ENCODE measurements around the gene RBFOX2. TPM values are rescaled to one million over a fixed set of nuclear protein-coding genes. Genes with fewer than 3 reads are reported as not detected.
A peak's percentile ranks its signal among the peaks of the same experiment; 100 is the strongest.

The RBFOX2 gene
- total and polyA plus RNA-seq, 2 donors (not counting 1 experiment from before 2014, with no cell fraction given): 173 to 190 TPM

DNA sequence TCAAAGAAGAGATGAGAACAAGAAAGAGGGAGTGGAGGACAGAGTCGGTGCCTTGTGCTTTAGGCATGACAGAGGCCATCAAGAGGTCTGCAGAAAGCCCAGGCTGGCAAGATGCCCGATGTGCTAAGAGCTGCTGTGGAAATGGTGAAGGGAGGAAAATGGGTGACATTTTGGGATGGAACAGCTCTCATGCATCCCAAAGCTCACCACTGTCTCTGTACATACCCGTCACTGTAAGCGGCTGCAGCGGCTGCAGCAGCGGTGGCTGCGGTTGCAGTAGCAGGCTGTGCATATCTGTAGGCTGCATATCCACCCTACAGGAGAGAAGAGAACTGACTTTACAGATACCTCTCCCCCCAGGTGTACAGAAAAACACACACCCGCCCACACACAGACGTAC lies 282.4 kb downstream of the RBFOX2 start:
- Histone ChIP-seq H3K27me3 (ENCODE audit: control insufficient read depth, insufficient read depth, low read length) (no peaks in the 10 kb centered on the region), H3K27ac (ENCODE audit: insufficient read depth, low read length) (no peak overlapping the region), H3K9ac (ENCODE audit: insufficient read depth, low read length) (no peak overlapping the region), H3K4me1 (ENCODE audit: control insufficient read depth, extremely low read depth, insufficient read depth, low read length) (peaks cover 29% of the 10 kb centered on the region), H3K4me2 (ENCODE audit: extremely low read depth, insufficient read depth, low read length) (no peak overlapping the region), H2AFZ (ENCODE audit: low read length) (no peak overlapping the region), H3K9me3 (ENCODE audit: control insufficient read depth, insufficient read depth, low read depth, low read length) (no peaks in the 10 kb centered on the region), H3K79me2 (ENCODE audit: control insufficient read depth, insufficient read depth, low read length) (peaks cover 5% of the 10 kb centered on the region), H3K4me3 (replicated peaks in 1 of 4; ENCODE audit: control extremely low read depth in 1 of 4, insufficient read depth in 1 of 4, low read depth in 3 of 4, low read length in 4 of 4) (no peak overlapping the region), H4K20me1 (ENCODE audit: control insufficient read depth, extremely low read depth, insufficient read depth, low read length) (no peaks in the 10 kb centered on the region), H3K36me3 (ENCODE audit: control insufficient read depth, insufficient read depth, low read length) (peaks cover 6% of the 10 kb centered on the region)
- no peak for DNase-seq (ENCODE audit: low read depth in 2 of 2)
- TF ChIP-seq EZH2 (IDR thresholded peaks at IDR 0.05; ENCODE audit: low read length, missing control alignments): no peak
- TF ChIP-seq, protein P1, sequence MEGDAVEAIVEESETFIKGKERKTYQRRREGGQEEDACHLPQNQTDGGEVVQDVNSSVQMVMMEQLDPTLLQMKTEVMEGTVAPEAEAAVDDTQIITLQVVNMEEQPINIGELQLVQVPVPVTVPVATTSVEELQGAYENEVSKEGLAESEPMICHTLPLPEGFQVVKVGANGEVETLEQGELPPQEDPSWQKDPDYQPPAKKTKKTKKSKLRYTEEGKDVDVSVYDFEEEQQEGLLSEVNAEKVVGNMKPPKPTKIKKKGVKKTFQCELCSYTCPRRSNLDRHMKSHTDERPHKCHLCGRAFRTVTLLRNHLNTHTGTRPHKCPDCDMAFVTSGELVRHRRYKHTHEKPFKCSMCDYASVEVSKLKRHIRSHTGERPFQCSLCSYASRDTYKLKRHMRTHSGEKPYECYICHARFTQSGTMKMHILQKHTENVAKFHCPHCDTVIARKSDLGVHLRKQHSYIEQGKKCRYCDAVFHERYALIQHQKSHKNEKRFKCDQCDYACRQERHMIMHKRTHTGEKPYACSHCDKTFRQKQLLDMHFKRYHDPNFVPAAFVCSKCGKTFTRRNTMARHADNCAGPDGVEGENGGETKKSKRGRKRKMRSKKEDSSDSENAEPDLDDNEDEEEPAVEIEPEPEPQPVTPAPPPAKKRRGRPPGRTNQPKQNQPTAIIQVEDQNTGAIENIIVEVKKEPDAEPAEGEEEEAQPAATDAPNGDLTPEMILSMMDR (conservative IDR thresholded peaks at IDR 0.05 in 1 of 2, IDR thresholded peaks at IDR 0.05 in 1 of 2; ENCODE audit: low read depth in 1 of 2, low read length in 2 of 2): no peak

DNA sequence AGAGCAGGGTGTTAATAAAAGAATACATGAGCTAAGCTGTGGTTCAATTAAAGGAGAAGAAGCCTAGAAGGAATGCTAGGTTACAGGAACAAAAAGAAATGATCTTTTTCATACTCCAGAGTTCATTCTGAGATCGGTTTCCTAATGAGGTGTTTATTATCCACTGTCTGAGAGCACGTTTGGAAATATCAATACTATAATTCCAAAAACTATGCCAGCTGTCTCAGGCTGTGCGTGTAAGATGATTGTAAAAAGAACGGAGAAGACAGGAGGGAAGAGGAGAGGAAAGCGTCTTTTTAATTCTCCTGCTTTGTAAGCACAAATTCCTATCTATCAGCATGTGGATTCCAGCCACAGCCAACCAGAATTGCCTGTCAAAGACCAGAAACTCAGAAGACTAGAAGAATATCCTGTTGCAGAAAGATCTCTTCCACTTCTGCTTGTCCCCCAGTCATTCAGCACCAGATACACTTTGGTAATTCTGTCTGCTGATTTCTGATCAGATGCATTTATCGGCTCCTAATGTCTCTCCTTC lies 285.2 kb downstream of the RBFOX2 start:
- H3K79me2 ChIP-seq (ENCODE audit: control insufficient read depth, insufficient read depth, low read length): peaks cover 3% of the 10 kb centered on the region
- peaks cover 10% of the 10 kb centered on the region for H3K36me3 ChIP-seq (ENCODE audit: control insufficient read depth, insufficient read depth, low read length)
- peak; percentile 13 to 33 for DNase-seq (ENCODE audit: low read depth in 2 of 2)
- no peak for TF ChIP-seq EZH2 (IDR thresholded peaks at IDR 0.05; ENCODE audit: low read length, missing control alignments)
- TF ChIP-seq, protein P1 (conservative IDR thresholded peaks at IDR 0.05 in 1 of 2, IDR thresholded peaks at IDR 0.05 in 1 of 2; ENCODE audit: low read depth in 1 of 2, low read length in 2 of 2): no peak
- no peak overlapping the region for H3K4me3 ChIP-seq (replicated peaks in 1 of 4; ENCODE audit: control extremely low read depth in 1 of 4, insufficient read depth in 1 of 4, low read depth in 3 of 4, low read length in 4 of 4)
- no peaks in the 10 kb centered on the region for H4K20me1 ChIP-seq (ENCODE audit: control insufficient read depth, extremely low read depth, insufficient read depth, low read length)
- H3K27ac ChIP-seq (ENCODE audit: insufficient read depth, low read length): peak overlapping the region; percentile 93
- no peak overlapping the region for H3K9ac ChIP-seq (ENCODE audit: insufficient read depth, low read length)
- peak overlapping the region; percentile 68 for H3K4me2 ChIP-seq (ENCODE audit: extremely low read depth, insufficient read depth, low read length)
- H3K4me1 ChIP-seq (ENCODE audit: control insufficient read depth, extremely low read depth, insufficient read depth, low read length): peaks cover 33% of the 10 kb centered on the region
- no peak overlapping the region for H2AFZ ChIP-seq (ENCODE audit: low read length)
- no peaks in the 10 kb centered on the region for H3K27me3 ChIP-seq (ENCODE audit: control insufficient read depth, insufficient read depth, low read length)
- H3K9me3 ChIP-seq (ENCODE audit: control insufficient read depth, insufficient read depth, low read depth, low read length): no peaks in the 10 kb centered on the region

DNA sequence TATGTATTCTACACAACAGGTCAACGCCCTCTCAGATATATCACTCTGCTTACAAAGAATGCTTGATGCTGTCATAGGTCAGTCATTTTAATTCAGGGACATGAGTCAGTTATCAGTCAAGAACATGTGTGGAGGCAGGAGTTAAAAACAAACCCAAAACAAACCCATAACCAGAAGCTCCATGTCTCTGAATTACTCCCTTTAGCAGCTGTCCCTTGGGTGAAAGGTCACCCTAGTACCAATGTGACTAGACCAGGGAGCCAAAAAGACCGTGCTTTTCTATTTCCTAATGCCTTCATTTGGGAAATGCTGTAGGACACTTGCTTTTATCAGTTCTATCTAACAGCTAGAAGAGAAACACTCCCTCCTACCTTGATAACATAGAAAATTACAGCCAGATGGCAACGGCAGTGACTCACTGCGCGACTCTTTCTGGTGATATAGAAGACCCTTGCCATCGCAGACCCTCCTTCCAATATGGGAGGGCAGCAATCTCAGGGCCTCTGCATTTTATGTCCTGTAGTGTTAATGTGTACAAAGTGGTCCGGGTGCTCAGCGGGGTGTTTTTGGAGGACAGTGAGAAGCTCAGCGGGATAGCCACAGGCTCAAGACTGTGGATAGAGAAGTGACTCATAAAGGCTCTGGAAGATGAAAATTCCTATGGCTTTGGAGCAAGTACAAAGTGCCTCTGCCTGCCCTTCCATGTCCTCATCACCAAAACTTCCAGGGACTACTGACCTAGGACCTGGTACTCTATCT lies 286.1 kb downstream of the RBFOX2 start:
- H3K4me2 ChIP-seq (ENCODE audit: extremely low read depth, insufficient read depth, low read length): peak overlapping the region; percentile 68
- H3K36me3 ChIP-seq (ENCODE audit: control insufficient read depth, insufficient read depth, low read length): peaks cover 12% of the 10 kb centered on the region
- H4K20me1 ChIP-seq (ENCODE audit: control insufficient read depth, extremely low read depth, insufficient read depth, low read length): no peaks in the 10 kb centered on the region
- H3K79me2 ChIP-seq (ENCODE audit: control insufficient read depth, insufficient read depth, low read length): peaks cover 3% of the 10 kb centered on the region
- TF ChIP-seq, protein P1 (conservative IDR thresholded peaks at IDR 0.05 in 1 of 2, IDR thresholded peaks at IDR 0.05 in 1 of 2; ENCODE audit: low read depth in 1 of 2, low read length in 2 of 2): no peak
- TF ChIP-seq EZH2 (IDR thresholded peaks at IDR 0.05; ENCODE audit: low read length, missing control alignments): no peak
- no peak overlapping the region for H2AFZ ChIP-seq (ENCODE audit: low read length)
- no peak overlapping the region for H3K4me3 ChIP-seq (replicated peaks in 1 of 4; ENCODE audit: control extremely low read depth in 1 of 4, insufficient read depth in 1 of 4, low read depth in 3 of 4, low read length in 4 of 4)
- DNase-seq (ENCODE audit: low read depth in 2 of 2): peak; percentile 76 to 89
- H3K27me3 ChIP-seq (ENCODE audit: control insufficient read depth, insufficient read depth, low read length): no peaks in the 10 kb centered on the region
- H3K27ac ChIP-seq (ENCODE audit: insufficient read depth, low read length): peak overlapping the region; percentile 93
- no peaks in the 10 kb centered on the region for H3K9me3 ChIP-seq (ENCODE audit: control insufficient read depth, insufficient read depth, low read depth, low read length)
- H3K4me1 ChIP-seq (ENCODE audit: control insufficient read depth, extremely low read depth, insufficient read depth, low read length): peaks cover 33% of the 10 kb centered on the region
- H3K9ac ChIP-seq (ENCODE audit: insufficient read depth, low read length): peak overlapping the region; percentile 22

Data from fibroblast of lung (primary cell).